Endothelial cell of umbilical vein (primary cell): ENCODE results near the gene EPN2. TPM values are rescaled to one million over a fixed set of nuclear protein-coding genes. Genes with fewer than 3 reads are reported as not detected.

ENCODE experiments used
- BruUV-seq: library from RNA; stranded (reverse); fragments of 400-500 nt; replicated peaks from 2 replicates; lab custom pipeline; 2021; lab: Mats Ljungman, UMichigan
- CTCF ChIA-PET: fragments of 300-600, 350-600 bp; sonication (Branson Sonifier 250); formaldehyde crosslinking; loops from one replicate; lab custom pipeline; 2021; ENCODE audit warnings: antibody characterized with exemption, inconsistent platforms; lab: Charles Lee
- POLR2A ChIA-PET: fragments of 300-600, 350-600 bp; sonication (Branson Sonifier 250); formaldehyde crosslinking; loops from one replicate; lab custom pipeline; 2021; ENCODE audit warnings: antibody characterized with exemption, inconsistent platforms; lab: Charles Lee
- DNase-seq: peaks from one replicate; pipeline ENCODE4 v3.0.0-alpha.2; 2011; ENCODE audit warnings: low read depth, low spot score
- FAIRE-seq: peaks from 2 replicates; lab custom pipeline; 2011; peaks lifted over from hg19 to GRCh38; lab: Jason Lieb, UNC
- H2AFZ ChIP-seq: 2 replicates; pipeline ENCODE4 v1.6.0; 2012; ENCODE audit warnings: low read depth, low read length, control low read depth, inconsistent platforms
- H3K27ac ChIP-seq: 2 replicates; pipeline ENCODE4 v1.5.1; 2011; ENCODE audit warnings: low read depth, mild to moderate bottlenecking, control low read depth, low read length, moderate library complexity; ENCODE audit not compliant: insufficient read depth
- H3K27me3 ChIP-seq, 2 experiments: 2 replicates each; pipeline versions ENCODE4 v1.6.0 to v1.6.1; 2011; ENCODE audit warnings: low read length in 2 of 2, mixed read lengths in 1 of 2; ENCODE audit not compliant: control insufficient read depth in 2 of 2, insufficient read depth in 2 of 2
- H3K36me3 ChIP-seq, 2 experiments: 2 replicates in 1 of 2; 3 replicates in 1 of 2; pipeline ENCODE4 v1.5.1; 2011; ENCODE audit warnings: low read length in 2 of 2, mild to moderate bottlenecking in 1 of 2, moderate library complexity in 1 of 2; ENCODE audit not compliant: control insufficient read depth in 2 of 2, insufficient read depth in 2 of 2; ENCODE audit errors: extremely low read depth in 1 of 2
- H3K4me1 ChIP-seq: 3 replicates; pipeline ENCODE4 v1.5.1; 2011; ENCODE audit warnings: mild to moderate bottlenecking, low read length; ENCODE audit not compliant: control insufficient read depth, insufficient read depth; ENCODE audit errors: extremely low read depth
- H3K4me2 ChIP-seq: 2 replicates; pipeline ENCODE4 v1.6.1; 2011; ENCODE audit warnings: low read length, control low read depth, mixed read lengths; ENCODE audit not compliant: insufficient read depth
- H3K4me3 ChIP-seq, 3 experiments: fragments of 200-600 bp in 1 of 3; sonication (generic), shearing (Covaris generic) in 1 of 3; replicated peaks in 1 of 3; 2 replicates each; pipeline ENCODE4 v1.5.1; 2011 to 2016; ENCODE audit warnings: control low read depth in 3 of 3, low read length in 3 of 3, mild to moderate bottlenecking in 2 of 3, inconsistent platforms in 1 of 3, low read depth in 1 of 3, moderate library complexity in 1 of 3; ENCODE audit not compliant: insufficient read depth in 1 of 3
- H3K79me2 ChIP-seq: 2 replicates; pipeline ENCODE4 v1.6.0; 2012; ENCODE audit warnings: low read length, inconsistent platforms; ENCODE audit not compliant: control insufficient read depth, insufficient read depth
- H3K9ac ChIP-seq: replicated peaks from 2 replicates; pipeline ENCODE3; 2011; ENCODE audit warnings: low read length, control low read depth; ENCODE audit not compliant: insufficient read depth; ENCODE audit errors: extremely low read depth
- H3K9me1 ChIP-seq: replicated peaks from 3 replicates; pipeline ENCODE4 v1.6.0; 2011; ENCODE audit warnings: mild to moderate bottlenecking, low read length; ENCODE audit not compliant: control insufficient read depth, insufficient read depth; ENCODE audit errors: extremely low read depth
- H3K9me3 ChIP-seq: replicated peaks from 2 replicates; pipeline ENCODE4 v1.5.1; 2012; ENCODE audit warnings: low read length, inconsistent platforms; ENCODE audit not compliant: control insufficient read depth, insufficient read depth
- H4K20me1 ChIP-seq: replicated peaks from 2 replicates; pipeline ENCODE3; 2011; ENCODE audit warnings: mild to moderate bottlenecking, low read length; ENCODE audit not compliant: control insufficient read depth, insufficient read depth; ENCODE audit errors: extremely low read depth
- CTCF ChIP-seq, 2 donors: IDR thresholded peaks; 1 replicate in 1 of 2; 2 replicates in 1 of 2; pipeline ENCODE4 v1.5.1; 2011; ENCODE audit warnings: low read length in 2 of 2, mild to moderate bottlenecking in 2 of 2, moderate library complexity in 2 of 2, control low read depth in 1 of 2, inconsistent platforms in 1 of 2, low read depth in 1 of 2; ENCODE audit not compliant: insufficient read depth in 1 of 2; ENCODE audit errors: extremely low read depth in 1 of 2
- EZH2 ChIP-seq: IDR thresholded peaks from 2 replicates; pipeline ENCODE4 v1.6.1; 2012; ENCODE audit warnings: borderline replicate concordance, low read depth, mild to moderate bottlenecking, moderate library complexity, low read length, inconsistent platforms; ENCODE audit not compliant: severe bottlenecking
- FOS ChIP-seq: IDR thresholded peaks from 2 replicates; pipeline ENCODE4 v1.6.1; 2011; ENCODE audit warnings: mild to moderate bottlenecking, low read length, moderate library complexity, borderline replicate concordance; ENCODE audit not compliant: insufficient read depth
- GATA2 ChIP-seq: IDR thresholded peaks from 2 replicates; pipeline ENCODE4 v1.7.0; 2011; ENCODE audit warnings: low read depth, mild to moderate bottlenecking, moderate library complexity, mixed read lengths, low read length; ENCODE audit not compliant: insufficient read length, insufficient read depth
- JUN ChIP-seq: IDR thresholded peaks from 2 replicates; pipeline ENCODE4 v1.6.1; 2011; ENCODE audit warnings: borderline replicate concordance, low read depth; ENCODE audit not compliant: insufficient read length, insufficient read depth
- MAX ChIP-seq: IDR thresholded peaks from 2 replicates; pipeline ENCODE4 v1.6.1; 2011; ENCODE audit not compliant: insufficient read depth, insufficient read length
- MYC ChIP-seq: IDR thresholded peaks from one replicate; pipeline ENCODE4 v1.6.1; 2011; ENCODE audit warnings: mild to moderate bottlenecking, low read depth, low read length
- POLR2A ChIP-seq: IDR thresholded peaks from 2 replicates; pipeline ENCODE4 v1.6.1; 2012; ENCODE audit warnings: low read depth, mild to moderate bottlenecking, control low read depth, low read length
- POLR2AphosphoS5 ChIP-seq: IDR thresholded peaks from 2 replicates; pipeline ENCODE4 v1.6.1; 2012; ENCODE audit warnings: low read depth, mild to moderate bottlenecking, control low read depth, low read length, moderate library complexity; ENCODE audit not compliant: insufficient read depth
- dilution Hi-C: fragments of 300-500 bp; cut with MboI; formaldehyde crosslinking; loops from one replicate; pipeline ENCODE4 v1.15.0; 2019; ENCODE audit warnings: low sequenced_read_pairs; ENCODE audit not compliant: extremely low pct_ligation_motif_present
- intact Hi-C: fragments of 100-400 bp; cut with micrococcal nuclease; formaldehyde crosslinking; loops from one replicate; pipeline ENCODE4 v1.10.0; 2022
- polyA plus RNA-seq, 4 experiments: library from polyadenylated mRNA; depleted of rRNA in 3 of 4; stranded (reverse) in 3 of 4; unstranded in 1 of 4; fragments of >200 nt; gene quantifications; 2 replicates each; pipeline versions ENCODE4 v1.2.1 to v1.2.3, GENCODE V29; 2011 to 2012; ENCODE audit warnings: missing spikeins in 1 of 4
- total RNA-seq: library from RNA; stranded (reverse); gene quantifications from 2 replicates; pipeline ENCODE4 v1.2.3, GENCODE V29; 2021

Gene EPN2
- total and polyA plus RNA-seq, 2 donors (not counting 3 experiments of a cell fraction or from before 2014, with no cell fraction given), result 40.3 to 70.5 TPM

- H3K4me3 ChIP-seq, result no peak overlapping the region
- intact Hi-C loops (no loop called here), dilution Hi-C loops (no loop called here)
- no peak overlapping the region for H3K9ac ChIP-seq
- no peaks in the 10 kb centered on the region for H3K9me3 ChIP-seq
- H3K27me3 ChIP-seq, result no peaks in the 10 kb centered on the region
- no TSS peak for BruUV-seq
- peaks cover 0 to 12% of the 10 kb centered on the region in 2 experiments for H3K36me3 ChIP-seq
- no peak overlapping the region for H3K4me2 ChIP-seq
- H3K27ac ChIP-seq, result no peak overlapping the region
- no peaks in the 10 kb centered on the region for H3K9me1 ChIP-seq
- no peaks in the 10 kb centered on the region for H4K20me1 ChIP-seq
- DNase-seq (no peak), FAIRE-seq (no peak)
- H3K4me1 ChIP-seq, result peaks cover 5% of the 10 kb centered on the region
- H3K79me2 ChIP-seq, result peaks cover 11% of the 10 kb centered on the region
- no peak for TF ChIP-seq GATA2
- TF ChIP-seq POLR2A, result no peak
- TF ChIP-seq POLR2AphosphoS5, result no peak
- TF ChIP-seq CTCF (IDR thresholded peaks at IDR 0.05; ENCODE audit: extremely low read depth in 1 of 2, insufficient read depth in 1 of 2, low read depth in 1 of 2, low read length in 2 of 2), result no peak
- no peak for TF ChIP-seq JUN
- CTCF ChIA-PET, result no interaction called here
- H2AFZ ChIP-seq, result no peak overlapping the region
- POLR2A ChIA-PET, result no interaction called here
Measured at GRCh38 chr17:19287651-19288050, 50.5 kb downstream of the EPN2 start.

- no peaks in the 10 kb centered on the region for H4K20me1 ChIP-seq
- peaks cover 0 to 8% of the 10 kb centered on the region in 2 experiments for H3K36me3 ChIP-seq
- no peaks in the 10 kb centered on the region for H3K27me3 ChIP-seq
- CTCF ChIA-PET, result no interaction called here
- intact Hi-C loops (no loop called here), dilution Hi-C loops (no loop called here)
- H3K27ac ChIP-seq, result no peak overlapping the region
- H3K9me3 ChIP-seq, result no peaks in the 10 kb centered on the region
- H3K9me1 ChIP-seq, result no peaks in the 10 kb centered on the region
- no TSS peak for BruUV-seq
- no peak overlapping the region for H3K9ac ChIP-seq
- POLR2A ChIA-PET, result no interaction called here
- DNase-seq (no peak), FAIRE-seq (no peak)
- no peak overlapping the region for H3K4me3 ChIP-seq
- no peak for TF ChIP-seq POLR2AphosphoS5
- TF ChIP-seq EZH2, result no peak
- no peak for TF ChIP-seq GATA2
- no peak for TF ChIP-seq POLR2A
- TF ChIP-seq CTCF (IDR thresholded peaks at IDR 0.05; ENCODE audit: extremely low read depth in 1 of 2, insufficient read depth in 1 of 2, low read depth in 1 of 2, low read length in 2 of 2), result no peak
- no peak for TF ChIP-seq JUN
- no peak for TF ChIP-seq MAX
- TF ChIP-seq MYC, result no peak
- TF ChIP-seq FOS, result no peak
- H3K4me1 ChIP-seq, result peaks cover 5% of the 10 kb centered on the region
- peaks cover 11% of the 10 kb centered on the region for H3K79me2 ChIP-seq
- no peak overlapping the region for H2AFZ ChIP-seq
- no peak overlapping the region for H3K4me2 ChIP-seq
Measured at GRCh38 chr17:19288453-19288852, 51.3 kb downstream of the EPN2 start.
